MCF 10A (cell line): ENCODE measurements around the gene CGB8. TPM values are rescaled to one million over a fixed set of nuclear protein-coding genes. Genes with fewer than 3 reads are reported as not detected.

Experiments
- BruUV-seq: library from RNA; stranded (reverse); fragments of 400-500 nt; replicated peaks from 2 replicates; lab custom pipeline; 2021; lab: Mats Ljungman, UMichigan
- CTCF ChIA-PET: fragments of 300-600 bp; sonication (Branson Sonifier 250); formaldehyde crosslinking; extraction: SDS; loops from one replicate; lab custom pipeline; 2021; ENCODE audit warnings: antibody characterized with exemption, inconsistent platforms; lab: Yijun Ruan, JAX
- POLR2A ChIA-PET: fragments of 300-600, 350-650 bp; sonication (Branson Sonifier 250); formaldehyde crosslinking; extraction: SDS; loops from one replicate; lab custom pipeline; 2020; ENCODE audit warnings: antibody characterized with exemption, inconsistent platforms; lab: Yijun Ruan, JAX
- DNase-seq: peaks from one replicate; pipeline ENCODE4 v3.0.0-alpha.2; 2018; ENCODE audit not compliant: unreplicated experiment
- H3K27ac Mint-ChIP-seq: one replicate; pipeline ENCODE4 v1.8.0; 2022; ENCODE audit warnings: mild to moderate bottlenecking, low read depth, mixed read lengths; ENCODE audit not compliant: unreplicated experiment
- H3K27me3 Mint-ChIP-seq: one replicate; pipeline ENCODE4 v1.8.0; 2022; ENCODE audit warnings: mixed read lengths; ENCODE audit not compliant: insufficient read depth, unreplicated experiment
- H3K36me3 Mint-ChIP-seq: one replicate; pipeline ENCODE4 v1.8.0; 2022; ENCODE audit warnings: mild to moderate bottlenecking, moderate library complexity, mixed read lengths; ENCODE audit not compliant: insufficient read depth, unreplicated experiment
- H3K4me1 Mint-ChIP-seq: one replicate; pipeline ENCODE4 v1.8.0; 2022; ENCODE audit warnings: mixed read lengths; ENCODE audit not compliant: insufficient read depth, unreplicated experiment
- H3K4me3 Mint-ChIP-seq: one replicate; pipeline ENCODE4 v1.8.0; 2022; ENCODE audit warnings: mild to moderate bottlenecking, moderate library complexity, mixed read lengths; ENCODE audit not compliant: unreplicated experiment
- H3K9me3 Mint-ChIP-seq: one replicate; pipeline ENCODE4 v1.8.0; 2022; ENCODE audit warnings: mixed read lengths; ENCODE audit not compliant: unreplicated experiment
- CTCF ChIP-seq: fragments of 200-600 bp; IDR thresholded peaks from one replicate; pipeline ENCODE4 v1.8.0; 2022; ENCODE audit warnings: antibody characterized with exemption, mild to moderate bottlenecking; ENCODE audit not compliant: unreplicated experiment
- intact Hi-C: fragments of 100-400 bp; cut with micrococcal nuclease; formaldehyde crosslinking; loops from 2 replicates; pipeline ENCODE4 v1.14.1; 2022
- total RNA-seq: library from RNA; stranded (reverse); gene quantifications from 2 replicates; pipeline ENCODE4 v1.2.3, GENCODE V29; 2022

Gene CGB8
- total RNA-seq, 1 experiment from 2014 or later: 1.3 TPM

DNA sequence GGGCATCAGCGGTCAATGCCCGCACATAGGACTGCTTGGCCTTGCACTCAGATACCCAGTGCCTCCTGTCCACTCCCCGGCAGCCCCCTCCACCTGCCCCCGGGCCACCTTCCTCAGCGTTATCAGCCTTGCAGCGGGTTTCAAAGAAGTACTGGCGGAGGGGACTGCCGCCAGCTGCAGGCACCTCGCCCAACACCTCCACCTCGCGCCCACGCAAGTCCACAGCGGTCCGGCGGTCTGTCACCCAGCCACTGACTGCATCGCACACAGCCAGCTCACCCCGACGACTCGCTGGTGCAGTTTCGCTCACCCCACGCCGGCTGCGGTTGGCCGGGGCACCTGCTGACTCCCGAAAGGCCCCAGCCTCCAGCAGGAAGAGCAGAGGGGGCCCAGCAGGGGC is 12.5 kb upstream of the CGB8 start:
- H3K36me3 Mint-ChIP-seq: peaks cover 11% of the 10 kb centered on the region
- H3K9me3 Mint-ChIP-seq: no peaks in the 10 kb centered on the region
- POLR2A ChIA-PET: no interaction called here
- no peak for TF ChIP-seq CTCF
- intact Hi-C loops: no loop called here
- BruUV-seq: no TSS peak
- no peak overlapping the region for H3K27ac Mint-ChIP-seq
- peaks cover 16% of the 10 kb centered on the region for H3K4me1 Mint-ChIP-seq
- H3K27me3 Mint-ChIP-seq: peaks cover 14% of the 10 kb centered on the region
- DNase-seq: no peak
- no peak overlapping the region for H3K4me3 Mint-ChIP-seq
- CTCF ChIA-PET: no interaction called here

DNA sequence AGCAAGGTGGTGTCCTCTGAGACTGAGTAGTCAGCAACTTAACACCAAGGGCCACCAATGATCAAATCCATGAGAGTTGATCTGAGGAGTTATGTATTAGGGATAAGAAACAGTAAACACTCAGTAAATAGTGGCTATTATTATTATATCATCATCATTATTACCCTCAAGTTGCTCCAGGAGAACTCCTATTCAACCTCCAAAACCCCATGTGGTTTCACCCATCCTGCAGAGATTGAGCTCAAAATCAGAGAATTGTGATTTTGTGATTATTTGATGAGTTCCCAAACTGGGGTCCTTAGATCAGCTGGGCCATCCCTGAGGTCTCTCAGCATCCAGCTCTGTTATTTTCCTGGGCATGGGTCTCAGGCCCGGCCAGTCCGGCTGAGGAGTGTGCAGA is 12.1 kb upstream of the CGB8 start:
- Mint-ChIP-seq H3K36me3 (peaks cover 11% of the 10 kb centered on the region), H3K4me3 (no peak overlapping the region), H3K4me1 (peaks cover 17% of the 10 kb centered on the region), H3K27ac (no peak overlapping the region), H3K27me3 (peaks cover 10% of the 10 kb centered on the region), H3K9me3 (no peaks in the 10 kb centered on the region)
- CTCF ChIA-PET: no interaction called here
- no TSS peak for BruUV-seq
- DNase-seq: no peak
- intact Hi-C loops: no loop called here
- no peak for TF ChIP-seq CTCF
- POLR2A ChIA-PET: interaction anchor here (0.8 kb wide), 1 partner anchor 96 kb away, joined by 3 read pairs; the partner anchor contains the start of gene FTL

- no peaks in the 10 kb centered on the region for H3K27me3 Mint-ChIP-seq
- peaks cover 17% of the 10 kb centered on the region for H3K4me1 Mint-ChIP-seq
- POLR2A ChIA-PET: interaction anchor here (0.6 kb wide), 1 partner anchor 439 kb away, joined by 3 read pairs; no protein-coding TSS in a partner anchor
- no peak overlapping the region for H3K27ac Mint-ChIP-seq
- TF ChIP-seq CTCF: no peak
- intact Hi-C loops: no loop called here
- H3K9me3 Mint-ChIP-seq: no peaks in the 10 kb centered on the region
- no TSS peak for BruUV-seq
- H3K36me3 Mint-ChIP-seq: peaks cover 4% of the 10 kb centered on the region
- no peak overlapping the region for H3K4me3 Mint-ChIP-seq
- CTCF ChIA-PET: interaction anchor here (0.6 to 1.2 kb wide), 3 partner anchors 16 to 91 kb away, joined by 4 to 5 read pairs (median 4); no protein-coding TSS in a partner anchor
- no peak for DNase-seq
Measured at GRCh38 chr19:49059053-49059452, 10.1 kb upstream of the CGB8 start.

DNA sequence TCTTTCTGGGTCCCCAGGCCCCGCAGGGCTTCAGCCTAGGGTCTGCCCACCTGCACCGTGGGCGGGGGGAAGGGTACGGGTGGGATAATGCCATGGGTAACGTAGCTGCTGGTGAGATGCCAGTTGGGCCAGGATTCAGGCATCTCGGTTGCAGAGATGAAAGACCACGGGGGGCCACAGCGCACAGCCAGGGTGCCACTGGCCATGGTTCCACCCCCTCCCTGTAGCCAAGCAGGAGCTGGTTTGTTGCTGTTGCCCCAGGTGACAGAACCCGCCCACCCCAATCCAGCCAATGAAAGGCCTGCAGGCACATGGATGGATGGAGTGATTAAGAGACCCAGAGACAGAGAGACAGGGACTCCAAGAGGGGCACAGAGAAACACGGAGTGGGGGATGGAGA is 9.7 kb upstream of the CGB8 start:
- Mint-ChIP-seq H3K9me3 (no peaks in the 10 kb centered on the region), H3K27ac (no peak overlapping the region), H3K4me3 (no peak overlapping the region), H3K4me1 (peaks cover 17% of the 10 kb centered on the region), H3K36me3 (peaks cover 2% of the 10 kb centered on the region), H3K27me3 (no peaks in the 10 kb centered on the region)
- DNase-seq: peak; percentile 26
- POLR2A ChIA-PET: interaction anchor here (0.6 kb wide), 1 partner anchor 438 kb away, joined by 3 read pairs; no protein-coding TSS in a partner anchor
- no TSS peak for BruUV-seq
- no peak for TF ChIP-seq CTCF
- CTCF ChIA-PET: interaction anchor here (0.6 to 1.2 kb wide), 2 partner anchors 16 to 92 kb away, joined by 4 to 5 read pairs; no protein-coding TSS in a partner anchor
- intact Hi-C loops: no loop called here
